Transverse colon (tissue), 4 donors: Measurements from ENCODE around the gene ACOT11. TPM values are rescaled to one million over a fixed set of nuclear protein-coding genes. Genes with fewer than 3 reads are reported as not detected.

Experiments
- DNase-seq: peaks from one replicate; pipeline ENCODE4 v3.0.0-alpha.2; 2019
- H3K27ac ChIP-seq, 4 donors: fragments of 200-600 bp; sonication (generic); 2 replicates each; pipeline ENCODE4 v1.5.1; 2016 to 2018; ENCODE audit warnings: inconsistent platforms in 4 of 4
- H3K27me3 ChIP-seq: fragments of 200-600 bp; sonication (generic); 2 replicates; pipeline ENCODE4 v1.5.1; 2017; ENCODE audit warnings: inconsistent platforms
- H3K36me3 ChIP-seq, 4 donors: fragments of 200-600 bp; sonication (generic); 2 replicates each; pipeline ENCODE4 v1.5.1; 2017 to 2019; ENCODE audit warnings: inconsistent platforms in 4 of 4
- H3K4me1 ChIP-seq, 4 donors: fragments of 200-600 bp; sonication (generic); 2 replicates each; pipeline ENCODE4 v1.5.1; 2017 to 2020; ENCODE audit warnings: inconsistent platforms in 4 of 4
- H3K4me3 ChIP-seq, 4 donors: fragments of 200-600 bp; sonication (generic); 1 replicate in 1 of 4; 2 replicates in 3 of 4; pipeline versions ENCODE4 v1.5.1 to v1.6.1; 2017 to 2019; ENCODE audit warnings: inconsistent platforms in 4 of 4
- H3K9me3 ChIP-seq, 2 donors: fragments of 200-600 bp; sonication (generic); 2 replicates each; pipeline ENCODE4 v1.5.1; 2017 to 2019; ENCODE audit warnings: inconsistent platforms in 2 of 2
- CTCF ChIP-seq, 5 experiments: fragments of 200-600 bp in 3 of 5; fragments of 450-650 bp in 2 of 5; sonication (generic) in 3 of 5; IDR thresholded peaks; 1 replicate in 2 of 5; 2 replicates in 3 of 5; pipeline ENCODE4 v1.5.1; 2016 to 2017; ENCODE audit warnings: antibody characterized with exemption in 5 of 5, inconsistent platforms in 3 of 5, mild to moderate bottlenecking in 2 of 5, moderate library complexity in 1 of 5
- EP300 ChIP-seq: sonication (generic); formaldehyde crosslinking; IDR thresholded peaks from one replicate; pipeline ENCODE4 v1.6.1; 2017; ENCODE audit warnings: antibody characterized with exemption, low read depth
- POLR2A ChIP-seq: fragments of 450-650 bp; IDR thresholded peaks from one replicate; pipeline ENCODE4 v1.6.1; 2016; ENCODE audit warnings: antibody characterized with exemption, mild to moderate bottlenecking, moderate library complexity
- POLR2AphosphoS5 ChIP-seq, 3 donors: sonication (generic); formaldehyde crosslinking; IDR thresholded peaks; one replicate each; pipeline ENCODE4 v1.6.1; 2016; ENCODE audit warnings: antibody characterized with exemption in 3 of 3
- WGBS, 2 donors: methylation state at CpG; one replicate each; pipeline ENCODE4 v1.1.5; 2018; ENCODE audit warnings: low coverage in 1 of 2; 5-methylcytosine and 5-hydroxymethylcytosine counted together
- in situ Hi-C, 4 donors: fragments of 200-750 bp; cut with MboI; loops; one replicate each; pipeline versions ENCODE4 v1.15.0 to v1.15.1; 2017; ENCODE audit warnings: low sequenced_read_pairs in 3 of 4, low pct_ligation_motif_present in 1 of 4, low pct_unique_long_range_greater_than_20kb in 1 of 4
- intact Hi-C: fragments of 100-400 bp; cut with DNase I; formaldehyde crosslinking; loops from one replicate; pipeline ENCODE4 v1.15.1; 2023; ENCODE audit warnings: low total_unique reads
- total RNA-seq, 4 donors: library from RNA; depleted of rRNA; stranded (reverse); fragments of >200 nt; gene quantifications; one replicate each; pipeline ENCODE4 v1.1.0, GENCODE V29; 2016

Gene ACOT11
- total RNA-seq, 4 donors from 2014 or later: 70.6 to 79.7 (median 75.3) TPM

- H3K4me3 ChIP-seq: no peak overlapping the region
- no peak overlapping the region for H3K27ac ChIP-seq
- no peaks in the 10 kb centered on the region for H3K9me3 ChIP-seq
- intact Hi-C loops (no loop called here), in situ Hi-C loops (no loop called here)
- peaks cover 0 to 8% (median 0%) of the 10 kb centered on the region in 4 donors for H3K36me3 ChIP-seq
- H3K27me3 ChIP-seq: no peaks in the 10 kb centered on the region
- H3K4me1 ChIP-seq: peaks cover 0 to 15% (median 7%) of the 10 kb centered on the region in 4 donors
- DNase-seq: no peak
- TF ChIP-seq CTCF (IDR thresholded peaks at IDR 0.05) (no peak), POLR2AphosphoS5 (IDR thresholded peaks at IDR 0.05) (no peak), EP300 (no peak), POLR2A (no peak)
- WGBS, 2 donors: 86% methylated on average over 18 of the region's 18 CpGs; no CpG with 5 or more reads in 1 of the 2 donors
Measured at GRCh38 chr1:54602554-54602953, 54.5 kb downstream of the ACOT11 start.

- intact Hi-C loops (no loop called here), in situ Hi-C loops (no loop called here)
- DNase-seq: no peak
- H3K36me3 ChIP-seq: peaks cover 0 to 7% (median 3%) of the 10 kb centered on the region in 4 donors
- no peak overlapping the region for H3K4me3 ChIP-seq
- H3K9me3 ChIP-seq: no peaks in the 10 kb centered on the region
- TF ChIP-seq POLR2A (no peak), CTCF (IDR thresholded peaks at IDR 0.05) (no peak), POLR2AphosphoS5 (IDR thresholded peaks at IDR 0.05) (no peak), EP300 (no peak)
- peaks cover 0 to 15% (median 7%) of the 10 kb centered on the region in 4 donors for H3K4me1 ChIP-seq
- H3K27ac ChIP-seq: peak overlapping the region; percentile 30 to 54 (median 50)
- WGBS, 2 donors: 92 to 100% methylated on average over 3 to 6 of the region's 6 CpGs
- no peaks in the 10 kb centered on the region for H3K27me3 ChIP-seq
Measured at GRCh38 chr1:54603241-54603640, 55.2 kb downstream of the ACOT11 start.

GRCh38 chr1:54604051-54604450, 56.0 kb downstream of the ACOT11 start:
- in situ Hi-C loops (no loop called here), intact Hi-C loops (no loop called here)
- Histone ChIP-seq H3K9me3 (no peaks in the 10 kb centered on the region), H3K36me3 (peaks cover 0 to 8% (median 4%) of the 10 kb centered on the region in 4 donors), H3K27ac (peak overlapping the region; percentile 30 to 54 (median 50)), H3K4me3 (no peak overlapping the region), H3K27me3 (no peaks in the 10 kb centered on the region), H3K4me1 (peaks cover 0 to 15% (median 7%) of the 10 kb centered on the region in 4 donors)
- TF ChIP-seq EP300 (no peak), CTCF (IDR thresholded peaks at IDR 0.05) (no peak), POLR2A (no peak)
- DNase-seq: peak; percentile 79
- WGBS, 2 donors: 45% methylated on average over 7 of the region's 7 CpGs; no CpG with 5 or more reads in 1 of the 2 donors

GRCh38 chr1:54604572-54605370, 56.7 kb downstream of the ACOT11 start:
- no peaks in the 10 kb centered on the region for H3K27me3 ChIP-seq
- no peak for TF ChIP-seq CTCF (IDR thresholded peaks at IDR 0.05)

More at GRCh38 chr1:54604572-54605370, 56.7 kb downstream of the ACOT11 start:
- peaks cover 0 to 8% (median under 1%) of the 10 kb centered on the region in 4 donors for H3K36me3 ChIP-seq
- H3K27ac ChIP-seq: peak overlapping the region in 3 of 4 donors; percentile 5 to 53 (median 47)
- H3K4me3 ChIP-seq: no peak overlapping the region
- WGBS, 2 donors: 70 to 76% methylated on average over 3 to 13 of the region's 13 CpGs
- in situ Hi-C loops (no loop called here), intact Hi-C loops (no loop called here)
- DNase-seq: no peak
- peaks cover 0 to 15% (median 7%) of the 10 kb centered on the region in 4 donors for H3K4me1 ChIP-seq
- no peaks in the 10 kb centered on the region for H3K9me3 ChIP-seq
